Loucy (cell line): ENCODE data around the gene SLC39A13.

Source experiments
- H2AFZ ChIP-seq: fragments of 200-600 bp; sonication (generic); 2 replicates; pipeline ENCODE4 v1.6.0; 2016; ENCODE audit warnings: antibody characterized with exemption, mild to moderate bottlenecking, low read length, moderate library complexity
- H3F3A ChIP-seq: fragments of 200-600 bp; 2 replicates; pipeline ENCODE4 v1.6.0; 2016; ENCODE audit warnings: antibody characterized with exemption, low read depth, mild to moderate bottlenecking
- H3K27me3 ChIP-seq: fragments of 200-600 bp; sonication (generic); 2 replicates; pipeline ENCODE4 v1.6.1; 2014; ENCODE audit warnings: low read length, mild to moderate bottlenecking; ENCODE audit not compliant: insufficient read depth, poor library complexity, severe bottlenecking
- H3K36me3 ChIP-seq: fragments of 200-600 bp; sonication (generic); 2 replicates; pipeline ENCODE4 v1.6.1; 2016; ENCODE audit warnings: low read length; ENCODE audit not compliant: insufficient read depth
- H3K4me1 ChIP-seq: fragments of 200-600 bp; sonication (generic); 2 replicates; pipeline ENCODE4 v1.5.1; 2014; ENCODE audit warnings: low read length, mild to moderate bottlenecking; ENCODE audit not compliant: insufficient read depth, poor library complexity, severe bottlenecking
- H3K4me2 ChIP-seq: fragments of 200-600 bp; sonication (generic); 2 replicates; pipeline ENCODE4 v1.6.0; 2014; ENCODE audit warnings: antibody characterized with exemption, low read length, low read depth, mild to moderate bottlenecking; ENCODE audit not compliant: poor library complexity, severe bottlenecking
- H3K4me3 ChIP-seq: fragments of 200-600 bp; sonication (generic); 2 replicates; pipeline ENCODE4 v1.5.1; 2014; ENCODE audit warnings: low read length, mild to moderate bottlenecking, mixed read lengths; ENCODE audit not compliant: poor library complexity, severe bottlenecking
- H3K79me2 ChIP-seq: fragments of 200-600 bp; sonication (generic); 2 replicates; pipeline ENCODE4 v1.6.1; 2014; ENCODE audit warnings: low read length; ENCODE audit not compliant: insufficient read depth
- H3K9ac ChIP-seq: fragments of 200-600 bp; sonication (generic); 2 replicates; pipeline ENCODE4 v1.6.0; 2014; ENCODE audit warnings: mild to moderate bottlenecking, low read depth, low read length, moderate library complexity; ENCODE audit not compliant: poor library complexity, severe bottlenecking
- H3K9me2 ChIP-seq: fragments of 200-600 bp; sonication (generic); replicated peaks from 2 replicates; pipeline ENCODE4 v1.6.1; 2016; ENCODE audit warnings: low read depth, low read length, mixed read lengths
- H3K9me3 ChIP-seq: fragments of 200-600 bp; sonication (generic); 2 replicates; pipeline ENCODE4 v1.6.1; 2014; ENCODE audit warnings: mild to moderate bottlenecking, antibody characterized with exemption, low read length, low read depth; ENCODE audit not compliant: insufficient read depth
- H4K20me1 ChIP-seq: fragments of 200-600 bp; sonication (generic); 2 replicates; pipeline ENCODE4 v1.6.0; 2014; ENCODE audit warnings: antibody characterized with exemption, low read length, mild to moderate bottlenecking; ENCODE audit not compliant: insufficient read depth, poor library complexity, severe bottlenecking
- EZH2phosphoT487 ChIP-seq: fragments of 200-600 bp; IDR thresholded peaks from 2 replicates; pipeline ENCODE4 v1.6.1; 2018; ENCODE audit warnings: antibody characterized with exemption, mild to moderate bottlenecking, moderate library complexity, borderline replicate concordance
- TF ChIP-seq, protein P1 (sequence below): fragments of 200-600 bp; sonication (generic); conservative IDR thresholded peaks from 2 replicates; pipeline ENCODE4 v1.5.1; 2014; ENCODE audit warnings: mild to moderate bottlenecking, antibody characterized with exemption, low read length

Gene SLC39A13

DNA sequence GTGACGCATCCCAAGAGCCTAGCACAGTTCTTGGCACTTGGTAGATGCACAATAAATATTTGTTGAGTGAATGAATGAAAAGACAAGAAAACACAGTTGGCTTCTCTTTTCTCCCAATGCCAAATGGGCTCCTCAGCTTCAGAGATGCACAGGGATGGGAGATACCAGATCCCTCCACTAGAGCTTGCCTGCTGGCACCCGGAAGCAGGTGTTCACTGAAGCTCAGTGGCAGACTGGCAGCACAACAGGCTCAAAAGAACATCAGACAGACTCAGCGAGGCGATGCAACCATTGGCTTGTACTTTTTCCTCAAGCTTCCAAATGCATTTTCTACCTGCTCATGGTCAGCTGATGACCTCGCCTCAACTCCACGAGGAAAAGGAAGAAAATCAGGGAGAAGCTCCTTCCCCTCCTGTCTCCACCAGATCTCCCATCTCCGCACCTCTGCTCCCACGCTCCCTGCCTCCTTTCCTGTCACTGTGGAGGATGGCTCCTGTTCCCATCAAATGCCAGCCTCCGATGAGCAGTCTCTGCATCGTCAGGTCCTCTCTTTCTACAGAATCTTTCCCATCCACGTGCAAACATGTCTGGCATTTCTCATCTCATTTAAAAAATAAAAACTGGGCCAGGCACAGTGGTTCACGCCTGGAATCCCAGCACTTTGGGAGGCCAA, 34.8 kb downstream of the SLC39A13 start:
- Histone ChIP-seq H3K4me1 (no peaks in the 10 kb centered on the region), H2AFZ (no peak overlapping the region), H3K9me2 (no peaks in the 10 kb centered on the region), H3K27me3 (no peaks in the 10 kb centered on the region), H3K4me3 (no peak overlapping the region), H3K9me3 (no peaks in the 10 kb centered on the region), H3K9ac (no peak overlapping the region), H3K4me2 (no peak overlapping the region), H4K20me1 (no peaks in the 10 kb centered on the region), H3F3A (no peaks in the 10 kb centered on the region), H3K36me3 (no peaks in the 10 kb centered on the region), H3K79me2 (no peaks in the 10 kb centered on the region)
- TF ChIP-seq, protein P1, sequence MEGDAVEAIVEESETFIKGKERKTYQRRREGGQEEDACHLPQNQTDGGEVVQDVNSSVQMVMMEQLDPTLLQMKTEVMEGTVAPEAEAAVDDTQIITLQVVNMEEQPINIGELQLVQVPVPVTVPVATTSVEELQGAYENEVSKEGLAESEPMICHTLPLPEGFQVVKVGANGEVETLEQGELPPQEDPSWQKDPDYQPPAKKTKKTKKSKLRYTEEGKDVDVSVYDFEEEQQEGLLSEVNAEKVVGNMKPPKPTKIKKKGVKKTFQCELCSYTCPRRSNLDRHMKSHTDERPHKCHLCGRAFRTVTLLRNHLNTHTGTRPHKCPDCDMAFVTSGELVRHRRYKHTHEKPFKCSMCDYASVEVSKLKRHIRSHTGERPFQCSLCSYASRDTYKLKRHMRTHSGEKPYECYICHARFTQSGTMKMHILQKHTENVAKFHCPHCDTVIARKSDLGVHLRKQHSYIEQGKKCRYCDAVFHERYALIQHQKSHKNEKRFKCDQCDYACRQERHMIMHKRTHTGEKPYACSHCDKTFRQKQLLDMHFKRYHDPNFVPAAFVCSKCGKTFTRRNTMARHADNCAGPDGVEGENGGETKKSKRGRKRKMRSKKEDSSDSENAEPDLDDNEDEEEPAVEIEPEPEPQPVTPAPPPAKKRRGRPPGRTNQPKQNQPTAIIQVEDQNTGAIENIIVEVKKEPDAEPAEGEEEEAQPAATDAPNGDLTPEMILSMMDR = no peak; the same call in 1 of the 2 replicates
- no peak for TF ChIP-seq EZH2phosphoT487

- Histone ChIP-seq H2AFZ (no peak overlapping the region), H3K9me2 (no peaks in the 10 kb centered on the region), H3K9me3 (no peaks in the 10 kb centered on the region), H3K79me2 (no peaks in the 10 kb centered on the region), H3K9ac (no peak overlapping the region), H3K4me2 (no peak overlapping the region), H3K4me1 (no peaks in the 10 kb centered on the region), H3F3A (no peaks in the 10 kb centered on the region), H3K4me3 (no peak overlapping the region), H4K20me1 (no peaks in the 10 kb centered on the region), H3K36me3 (no peaks in the 10 kb centered on the region), H3K27me3 (no peaks in the 10 kb centered on the region)
- TF ChIP-seq, protein P1 = no peak
- no peak for TF ChIP-seq EZH2phosphoT487
Observed at GRCh38 chr11:47443817-47444216, 35.4 kb downstream of the SLC39A13 start.

DNA sequence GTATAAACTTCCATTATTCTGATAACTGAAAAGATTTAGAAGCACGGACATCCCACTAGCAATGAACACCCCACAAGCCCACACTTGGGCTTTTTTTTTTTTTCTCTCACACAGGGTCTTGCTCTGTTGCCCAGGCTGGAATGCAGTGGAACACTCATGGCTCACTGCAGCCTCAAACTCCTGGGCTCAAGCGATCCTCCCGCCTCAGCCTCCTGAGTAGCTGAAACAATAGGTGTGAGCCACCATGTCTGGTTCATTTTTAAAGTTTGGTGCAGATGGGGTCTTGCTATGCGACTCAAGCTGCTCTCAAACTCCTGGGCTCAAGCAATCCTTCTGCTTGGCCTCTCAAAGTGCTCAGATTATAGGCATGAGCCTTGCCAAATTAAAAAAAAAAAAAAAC, 37.5 kb downstream of the SLC39A13 start:
- TF ChIP-seq, protein P1 = no peak
- no peak for TF ChIP-seq EZH2phosphoT487
- H2AFZ ChIP-seq = no peak overlapping the region
- no peaks in the 10 kb centered on the region for H3K36me3 ChIP-seq
- no peak overlapping the region for H3K4me3 ChIP-seq
- H3K9ac ChIP-seq = no peak overlapping the region
- no peaks in the 10 kb centered on the region for H3K9me2 ChIP-seq
- H3K79me2 ChIP-seq = no peaks in the 10 kb centered on the region
- H3F3A ChIP-seq = no peaks in the 10 kb centered on the region
- H3K4me1 ChIP-seq = no peaks in the 10 kb centered on the region
- H4K20me1 ChIP-seq = no peaks in the 10 kb centered on the region
- no peak overlapping the region for H3K4me2 ChIP-seq
- no peaks in the 10 kb centered on the region for H3K9me3 ChIP-seq
- H3K27me3 ChIP-seq = no peaks in the 10 kb centered on the region
